ENCODE data around the gene IGFBP5. TPM values are rescaled to one million over a fixed set of nuclear protein-coding genes. Genes with fewer than 3 reads are reported as not detected.

The IGFBP5 gene
- total RNA-seq, 4 donors from 2014 or later = 313 to 1,402 (median 682) TPM

DNA sequence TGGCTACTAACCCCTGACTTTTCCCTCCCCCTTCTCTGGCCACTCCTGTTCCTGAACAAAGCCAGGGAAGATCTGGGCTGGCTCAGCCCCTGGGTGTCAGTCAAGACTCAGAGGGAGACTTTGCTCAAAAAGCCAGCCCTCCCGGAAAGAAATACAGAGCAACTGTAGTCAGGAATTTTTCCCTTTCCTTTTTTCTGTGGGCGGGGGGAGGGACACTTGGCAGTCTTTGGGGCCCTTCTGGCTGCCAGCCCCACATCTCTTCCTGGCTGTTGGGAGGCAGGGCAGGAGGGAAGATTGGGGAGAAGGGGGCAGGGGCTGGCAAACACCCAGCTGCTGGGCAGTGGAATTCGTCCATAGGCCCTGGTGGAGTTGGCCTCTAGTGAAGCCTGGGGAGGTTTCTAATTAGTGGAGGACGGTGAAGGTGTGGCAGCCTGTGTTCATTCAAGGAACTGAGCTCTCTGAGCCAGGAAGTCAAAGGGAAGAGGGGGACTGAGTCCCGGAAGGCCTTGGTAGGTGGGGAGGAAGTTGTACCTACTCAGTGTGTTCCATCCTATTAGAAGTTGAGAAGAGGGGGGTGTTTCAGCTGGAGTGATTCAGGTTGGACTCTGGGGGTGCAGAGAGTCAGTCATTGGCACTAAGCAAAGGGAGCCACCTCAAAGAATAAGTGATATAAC lies 51.2 kb downstream of the IGFBP5 start:
- 15% methylated on average over 4 of the region's 5 CpGs; no CpG with 5 or more reads in 1 of the 2 donors for WGBS, 2 donors (ENCODE audit: low coverage in 1 of 2)
- Histone ChIP-seq H3K4me1 (peaks cover 6 to 81% (median 13%) of the 10 kb centered on the region in 3 donors), H3K9me3 (no peaks in the 10 kb centered on the region), H3K4me3 (no peak overlapping the region), H3K27me3 (no peaks in the 10 kb centered on the region), H3K27ac (peak overlapping the region in 3 of 4 donors; percentile 67 to 78 (median 70)), H3K36me3 (peaks cover 0 to 10% of the 10 kb centered on the region in 2 donors)
- ATAC-seq = peak; percentile 32
- TF ChIP-seq EP300 (IDR thresholded peaks at IDR 0.05) (no peak), POLR2AphosphoS5 (IDR thresholded peaks at IDR 0.05) (no peak), POLR2A (IDR thresholded peaks at IDR 0.05) (no peak)
- TF ChIP-seq, protein P1, sequence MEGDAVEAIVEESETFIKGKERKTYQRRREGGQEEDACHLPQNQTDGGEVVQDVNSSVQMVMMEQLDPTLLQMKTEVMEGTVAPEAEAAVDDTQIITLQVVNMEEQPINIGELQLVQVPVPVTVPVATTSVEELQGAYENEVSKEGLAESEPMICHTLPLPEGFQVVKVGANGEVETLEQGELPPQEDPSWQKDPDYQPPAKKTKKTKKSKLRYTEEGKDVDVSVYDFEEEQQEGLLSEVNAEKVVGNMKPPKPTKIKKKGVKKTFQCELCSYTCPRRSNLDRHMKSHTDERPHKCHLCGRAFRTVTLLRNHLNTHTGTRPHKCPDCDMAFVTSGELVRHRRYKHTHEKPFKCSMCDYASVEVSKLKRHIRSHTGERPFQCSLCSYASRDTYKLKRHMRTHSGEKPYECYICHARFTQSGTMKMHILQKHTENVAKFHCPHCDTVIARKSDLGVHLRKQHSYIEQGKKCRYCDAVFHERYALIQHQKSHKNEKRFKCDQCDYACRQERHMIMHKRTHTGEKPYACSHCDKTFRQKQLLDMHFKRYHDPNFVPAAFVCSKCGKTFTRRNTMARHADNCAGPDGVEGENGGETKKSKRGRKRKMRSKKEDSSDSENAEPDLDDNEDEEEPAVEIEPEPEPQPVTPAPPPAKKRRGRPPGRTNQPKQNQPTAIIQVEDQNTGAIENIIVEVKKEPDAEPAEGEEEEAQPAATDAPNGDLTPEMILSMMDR (IDR thresholded peaks at IDR 0.05) = no peak

DNA sequence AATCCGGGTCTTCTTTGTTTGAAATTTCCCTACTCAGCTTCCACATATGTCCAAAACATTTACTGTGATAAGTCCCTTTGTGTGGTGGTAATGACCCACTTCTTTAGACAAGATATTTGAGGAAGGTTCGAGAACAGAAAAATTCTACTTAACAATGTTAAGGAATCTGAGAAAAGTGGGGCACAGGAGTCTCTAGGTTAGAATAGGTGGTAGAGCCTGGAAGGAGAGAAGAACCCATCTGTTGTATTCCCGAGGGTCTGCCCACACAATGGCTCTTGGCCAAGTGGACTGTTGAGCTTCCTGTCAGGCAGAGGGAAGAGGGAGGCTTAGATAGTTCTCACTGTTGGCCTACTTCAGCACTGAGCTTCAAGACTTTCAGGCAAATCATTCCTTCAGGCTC lies 57.9 kb downstream of the IGFBP5 start:
- Histone ChIP-seq H3K27me3 (peaks cover 10% of the 10 kb centered on the region), H3K36me3 (peaks cover 0 to 10% of the 10 kb centered on the region in 2 donors), H3K27ac (peak overlapping the region; percentile 22 to 90 (median 86)), H3K4me1 (peaks cover 0 to 82% (median 10%) of the 10 kb centered on the region in 3 donors), H3K9me3 (no peaks in the 10 kb centered on the region), H3K4me3 (no peak overlapping the region)
- ATAC-seq = no peak
- WGBS, 2 donors (ENCODE audit: low coverage in 1 of 2) = 40 to 55% methylated on average over 2 to 3 of the region's 3 CpGs
- TF ChIP-seq POLR2A (IDR thresholded peaks at IDR 0.05) (no peak), EP300 (IDR thresholded peaks at IDR 0.05) (no peak), POLR2AphosphoS5 (IDR thresholded peaks at IDR 0.05) (no peak)
- TF ChIP-seq, protein P1 (IDR thresholded peaks at IDR 0.05) = no peak

DNA sequence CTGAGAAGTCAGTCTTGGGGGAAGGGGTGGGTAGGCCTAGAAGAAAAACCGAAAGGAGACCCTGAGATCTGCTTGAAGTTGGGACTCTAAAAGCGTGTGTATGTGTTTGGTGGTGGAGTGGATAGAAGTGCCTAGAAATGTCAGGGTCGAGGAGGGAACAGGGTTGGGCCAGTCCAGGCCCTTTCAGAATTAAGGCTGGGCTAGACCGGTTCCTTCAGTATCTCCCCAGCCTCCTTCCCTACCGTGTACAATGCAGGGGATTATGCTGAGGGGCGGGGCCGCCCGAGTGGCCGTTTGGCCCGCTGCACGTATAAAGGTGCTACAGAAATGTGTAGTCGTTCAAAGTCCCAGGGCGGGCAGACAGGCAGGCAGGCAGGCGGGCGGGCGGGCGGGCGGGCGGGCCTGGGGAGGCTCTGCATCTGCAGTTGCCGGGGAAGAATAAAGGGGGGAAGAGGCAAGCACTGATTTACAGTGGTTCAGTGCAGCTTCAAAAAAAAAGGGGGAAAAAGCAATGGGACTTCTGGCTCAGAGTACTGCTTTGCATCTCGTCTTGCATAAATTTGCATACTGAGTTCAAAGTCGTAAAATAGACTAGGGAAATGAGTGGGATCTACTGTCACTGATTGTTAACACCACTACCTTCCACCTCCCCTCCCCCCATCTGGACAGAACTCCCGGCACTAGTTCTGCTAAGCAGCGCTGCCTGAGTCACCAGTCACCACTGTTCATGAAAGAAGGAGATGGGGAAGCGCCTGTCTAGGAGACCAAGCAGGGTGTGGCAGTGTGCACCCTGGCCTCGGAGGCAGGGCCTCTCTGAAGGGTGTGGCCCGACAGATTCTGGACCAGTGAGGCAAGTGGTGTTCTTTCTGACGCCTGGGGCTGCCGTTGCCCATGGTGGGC lies 58.5 kb downstream of the IGFBP5 start:
- H3K9me3 ChIP-seq = no peaks in the 10 kb centered on the region
- TF ChIP-seq POLR2AphosphoS5 (IDR thresholded peaks at IDR 0.05) = peak; percentile 15
- TF ChIP-seq EP300 (IDR thresholded peaks at IDR 0.05) = no peak
- peaks cover 0 to 82% (median 10%) of the 10 kb centered on the region in 3 donors for H3K4me1 ChIP-seq
- ATAC-seq = peak; percentile 56
- H3K27me3 ChIP-seq = peaks cover 10% of the 10 kb centered on the region
- peaks cover 0 to 10% of the 10 kb centered on the region in 2 donors for H3K36me3 ChIP-seq
- peak overlapping the region; percentile 41 to 90 (median 86) for H3K27ac ChIP-seq
- WGBS, 2 donors (ENCODE audit: low coverage in 1 of 2) = 19% methylated on average over 8 of the region's 29 CpGs; no CpG with 5 or more reads in 1 of the 2 donors
- H3K4me3 ChIP-seq = peak overlapping the region; percentile 72 to 79

DNA sequence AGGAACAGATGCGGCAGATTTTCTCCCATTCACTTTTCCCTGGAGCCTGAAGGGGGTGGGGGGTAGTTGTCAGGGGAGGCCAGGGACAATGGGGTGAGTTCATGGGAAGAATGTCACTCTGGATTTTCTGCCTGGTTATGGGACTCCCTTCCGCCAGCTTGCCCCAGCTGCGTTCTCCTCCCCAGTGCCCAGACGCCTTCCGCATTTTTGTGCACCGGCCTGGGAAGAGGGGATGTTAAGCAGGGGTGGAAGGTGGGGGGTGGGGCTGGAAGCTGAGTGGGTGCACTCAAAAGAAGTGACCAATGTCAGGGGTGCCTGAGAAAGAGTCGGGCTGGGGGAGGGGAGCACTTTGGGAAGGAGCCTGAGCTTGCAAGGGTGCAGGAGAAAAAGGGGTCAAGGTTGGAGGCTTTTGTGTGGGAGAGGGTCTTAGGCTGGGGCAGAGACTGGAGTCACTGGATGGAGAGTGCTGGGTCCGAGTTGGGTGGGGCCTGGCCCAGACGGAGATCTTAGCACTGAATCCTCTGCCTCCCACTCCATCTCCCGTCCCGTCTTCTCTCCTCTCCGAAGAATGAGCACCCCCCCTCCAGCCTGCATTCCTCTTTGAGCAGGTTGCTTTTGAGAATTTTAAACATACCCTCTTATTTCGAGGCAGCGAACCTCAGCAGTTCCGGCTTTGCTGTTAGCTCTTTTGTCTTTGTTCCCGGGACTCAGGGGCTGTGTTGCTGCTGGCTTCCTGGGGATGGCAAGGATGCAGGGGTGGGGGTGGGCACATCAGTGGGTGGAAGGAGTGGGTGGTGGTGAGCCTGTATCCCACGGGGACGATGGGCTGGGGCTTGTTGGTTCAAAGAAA lies 59.4 kb downstream of the IGFBP5 start:
- WGBS, 2 donors (ENCODE audit: low coverage in 1 of 2) = 20 to 42% methylated on average over 3 to 10 of the region's 18 CpGs
- H3K27me3 ChIP-seq = peaks cover 10% of the 10 kb centered on the region
- peak; percentile 24 for ATAC-seq

More for the DNA sequence above, 59.4 kb downstream of the IGFBP5 start:
- Histone ChIP-seq H3K4me1 (peaks cover 0 to 81% (median 10%) of the 10 kb centered on the region in 3 donors), H3K4me3 (peak overlapping the region; percentile 72 to 79), H3K27ac (peak overlapping the region; percentile 41 to 90 (median 86)), H3K9me3 (no peaks in the 10 kb centered on the region), H3K36me3 (peaks cover 0 to 10% of the 10 kb centered on the region in 2 donors)
- TF ChIP-seq EP300 (IDR thresholded peaks at IDR 0.05) (no peak), POLR2AphosphoS5 (IDR thresholded peaks at IDR 0.05) (no peak), POLR2A (IDR thresholded peaks at IDR 0.05) (no peak)
- TF ChIP-seq, protein P1 (IDR thresholded peaks at IDR 0.05) = no peak

Measured in gastroesophageal sphincter (tissue), 4 donors.